CD4-positive, alpha-beta T cell treated with Interleukin-15 for 4 hours (primary cell): Measurements from ENCODE around the gene MRC2.

Experiments
- DNase-seq: peaks from one replicate; pipeline ENCODE4 v3.0.0-alpha.2; 2020; ENCODE audit warnings: low spot score

MRC2 gene

GRCh38 chr17:62720126-62720850 is 92.8 kb downstream of the MRC2 start:
- DNase-seq: no peak

- no peak for DNase-seq
These were observed 95.2 kb downstream of the MRC2 start for GRCh38 chr17:62722625-62723024.

DNA sequence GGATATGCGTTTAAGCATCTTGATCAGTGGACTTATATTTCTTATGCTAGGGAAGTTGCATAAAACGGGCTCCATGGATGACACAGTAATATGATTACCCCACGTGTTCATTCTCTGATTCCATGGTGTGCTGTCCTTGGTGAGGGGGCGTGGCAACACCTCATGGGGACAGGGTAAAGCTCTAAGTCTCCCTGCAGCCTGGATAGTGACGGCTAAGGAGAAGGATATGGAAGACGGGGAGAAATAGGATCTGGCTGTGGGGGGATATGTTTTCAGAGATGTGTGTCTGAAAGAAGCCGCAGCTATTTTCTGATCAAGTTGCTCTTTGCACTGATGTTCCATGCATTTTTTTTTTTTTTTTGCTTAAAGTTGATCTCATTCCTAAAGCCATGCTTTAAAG is 96.4 kb downstream of the MRC2 start:
- no peak for DNase-seq

DNA sequence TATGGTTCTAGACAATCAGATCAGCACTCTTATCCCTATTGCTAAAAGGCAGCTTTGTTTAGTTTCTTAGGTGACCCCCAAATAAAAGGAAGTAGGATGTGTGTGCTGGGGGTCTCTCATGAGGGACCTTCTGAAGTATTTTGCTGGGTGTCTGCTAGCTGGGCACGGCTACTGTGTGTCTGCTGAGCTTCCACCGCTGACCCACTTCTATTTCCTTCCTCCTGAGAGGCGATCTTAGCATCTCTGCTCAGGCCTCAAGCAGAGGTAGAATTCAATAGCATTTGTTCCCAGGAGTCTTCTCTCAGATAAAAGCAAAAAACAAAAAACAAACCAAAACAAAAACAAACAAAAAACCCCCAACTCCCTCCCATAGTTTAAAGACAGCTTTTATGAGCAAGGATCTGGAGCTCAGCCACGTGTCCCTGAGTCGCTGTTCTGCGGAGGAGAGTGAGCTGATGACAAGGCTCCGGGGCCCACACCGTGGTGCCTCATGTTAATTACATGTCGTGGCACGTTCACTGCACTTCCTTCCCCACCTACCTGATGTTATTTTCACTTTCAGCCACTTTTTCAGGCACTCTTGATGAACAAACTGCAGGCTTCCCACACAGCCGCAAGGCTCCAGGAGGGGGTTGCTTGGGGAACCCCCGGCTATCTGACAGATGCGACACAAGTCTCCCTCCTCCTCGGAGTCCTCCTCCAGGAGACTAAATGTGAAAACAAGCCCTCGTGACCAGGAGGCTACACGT is 97.1 kb downstream of the MRC2 start:
- DNase-seq: peak; percentile 71

- DNase-seq: no peak
These were observed 98.3 kb downstream of the MRC2 start for GRCh38 chr17:62725791-62726249.

- no peak for DNase-seq
These were observed 100.6 kb downstream of the MRC2 start for GRCh38 chr17:62727916-62728672.

- DNase-seq: no peak
These were observed 104.7 kb downstream of the MRC2 start for GRCh38 chr17:62732125-62732524.

GRCh38 chr17:62735044-62735651 is 107.7 kb downstream of the MRC2 start:
- no peak for DNase-seq

- no peak for DNase-seq
These were observed 110.0 kb downstream of the MRC2 start for GRCh38 chr17:62737513-62737912.

DNA sequence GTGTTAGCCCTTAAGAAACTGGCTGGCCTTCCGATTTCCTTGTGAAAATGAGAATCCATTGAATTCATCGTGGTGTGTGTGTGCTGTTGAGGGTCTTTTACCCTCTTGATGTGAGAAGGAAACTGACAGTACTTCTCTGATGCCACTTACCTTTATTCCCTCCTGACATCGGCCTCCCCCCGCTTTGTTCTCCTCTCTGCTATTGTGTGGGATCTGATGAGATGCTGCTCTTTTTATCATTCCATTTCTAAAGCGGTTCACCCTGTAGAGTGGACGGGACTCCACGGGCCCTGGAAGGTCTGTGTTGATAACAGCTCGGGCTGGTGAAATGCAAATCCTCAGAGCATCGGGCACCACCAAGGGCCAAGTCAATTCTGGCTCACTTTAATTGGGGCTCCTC is 110.8 kb downstream of the MRC2 start:
- no peak for DNase-seq

DNA sequence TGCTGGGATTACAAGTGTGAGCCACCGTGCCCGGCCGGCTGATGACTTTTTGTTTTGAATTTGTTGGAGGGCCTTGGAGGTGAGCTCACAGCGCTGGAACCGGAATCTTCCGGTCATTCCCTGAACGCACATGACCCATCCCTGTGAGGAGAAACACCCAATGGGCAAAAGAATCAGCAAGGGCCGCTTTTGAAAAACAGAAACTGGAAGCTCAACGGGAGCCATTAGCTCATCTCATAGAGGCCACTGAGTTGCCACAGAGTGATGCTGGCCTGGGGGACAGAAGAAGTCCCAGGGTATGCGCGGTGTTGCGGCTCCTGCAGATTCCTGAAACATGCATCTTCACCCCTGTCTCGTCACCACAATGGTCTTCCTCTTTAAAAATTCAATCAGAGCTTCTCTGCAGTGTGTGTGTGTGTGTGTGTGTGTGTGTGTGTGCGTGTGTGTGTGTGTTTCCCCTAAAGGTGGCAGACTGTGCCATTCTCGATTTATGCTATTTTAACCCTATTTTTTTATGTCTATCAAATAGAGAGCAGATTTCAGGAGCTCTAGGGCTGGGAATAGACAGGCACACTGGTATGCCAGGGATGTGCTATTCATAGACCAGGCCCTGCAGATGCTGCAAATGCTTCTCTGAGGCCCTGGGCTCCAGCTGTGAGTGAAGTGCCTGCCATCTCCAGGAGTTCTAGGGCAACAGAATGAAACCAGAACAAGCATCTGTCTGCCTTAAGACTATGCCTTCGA is 112.3 kb downstream of the MRC2 start:
- no peak for DNase-seq

- DNase-seq: no peak
These were observed 113.8 kb downstream of the MRC2 start for GRCh38 chr17:62741290-62741689.
